ENCODE results near the gene RPS2.

RPS2 gene

DNA sequence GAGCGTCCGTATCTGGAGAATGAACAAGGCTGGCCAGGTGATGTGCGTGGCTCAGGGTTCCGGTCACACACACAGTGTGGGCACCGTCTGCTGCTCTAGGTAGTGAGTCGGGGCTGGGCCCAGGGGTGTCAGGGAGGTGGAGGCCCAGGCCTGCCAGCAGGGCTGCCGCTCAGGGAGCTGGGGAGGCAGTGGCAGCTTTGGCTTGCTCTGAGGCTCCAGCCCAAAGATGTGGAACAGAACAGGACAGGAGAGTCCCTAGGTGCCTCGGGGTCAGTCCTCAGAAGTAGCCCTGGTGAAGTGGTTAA is 11.5 kb upstream of the RPS2 start:
- ChIA-PET CTCF (no interaction called here), POLR2A (interaction anchor here (0.6 to 2.7 kb wide), 3 partner anchors 11 to 293 kb away, joined by 3 to 19 read pairs (median 3); partner anchors contain the start of genes RNF151, RPS2 and TRAF7)
- no peak for DNase-seq (ENCODE audit: extremely low spot score)
- no peak for TF ChIP-seq CTCF (IDR thresholded peaks at IDR 0.05; ENCODE audit: control extremely low read depth, extremely low read depth, low read depth, missing control alignments)

GRCh38 chr16:1975432-1976215 is 11.0 kb upstream of the RPS2 start:
- TF ChIP-seq CTCF (IDR thresholded peaks at IDR 0.05; ENCODE audit: control extremely low read depth, extremely low read depth, low read depth, missing control alignments): no peak
- ChIA-PET CTCF (no interaction called here), POLR2A (interaction anchor here (1.3 to 2.7 kb wide), 2 partner anchors 10 to 180 kb away, joined by 4 to 19 read pairs; partner anchors contain the start of genes RNF151, RPS2 and TRAF7)
- DNase-seq (ENCODE audit: extremely low spot score): no peak

GRCh38 chr16:1974157-1975070 is 9.8 kb upstream of the RPS2 start:
- DNase-seq (ENCODE audit: extremely low spot score): no peak
- no peak for TF ChIP-seq CTCF (IDR thresholded peaks at IDR 0.05; ENCODE audit: control extremely low read depth, extremely low read depth, low read depth, missing control alignments)
- POLR2A ChIA-PET: interaction anchor here (0.5 to 2.7 kb wide), 4 partner anchors 9 to 181 kb away, joined by 3 to 19 read pairs (median 4); partner anchors contain the start of genes RNF151, RPS2 and TRAF7
- CTCF ChIA-PET: no interaction called here

GRCh38 chr16:1973461-1974156 is 9.0 kb upstream of the RPS2 start:
- DNase-seq (ENCODE audit: extremely low spot score): no peak
- no peak for TF ChIP-seq CTCF (IDR thresholded peaks at IDR 0.05; ENCODE audit: control extremely low read depth, extremely low read depth, low read depth, missing control alignments)
- ChIA-PET POLR2A (interaction anchor here (0.5 to 0.9 kb wide), 2 partner anchors 9 to 45 kb away, joined by 3 to 5 read pairs; partner anchors contain the start of gene RPS2), CTCF (interaction anchor here (0.8 kb wide), 1 partner anchor 10 kb away, joined by 3 read pairs; no protein-coding TSS in a partner anchor)

DNA sequence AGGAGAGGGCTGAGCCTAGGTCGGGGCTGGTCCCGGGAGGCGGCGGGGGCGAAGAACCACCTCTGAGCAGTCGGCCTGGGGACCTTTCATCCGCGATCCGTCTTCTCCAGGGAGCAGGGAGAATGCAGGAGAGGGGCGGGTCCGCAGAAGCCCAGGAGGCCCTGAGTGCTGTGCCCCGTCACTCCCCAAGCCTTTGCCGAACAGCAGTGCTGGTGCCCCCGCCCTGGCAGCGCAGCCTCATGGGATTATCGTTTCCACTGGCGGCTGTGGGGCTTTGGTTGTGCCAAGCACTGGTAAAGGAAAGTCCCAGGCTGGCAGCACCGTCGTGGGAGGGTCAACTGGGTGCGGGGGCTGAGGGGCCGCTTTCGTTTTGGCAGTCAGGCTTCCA is 7.9 kb upstream of the RPS2 start:
- DNase-seq (ENCODE audit: extremely low spot score): no peak
- TF ChIP-seq CTCF (IDR thresholded peaks at IDR 0.05; ENCODE audit: control extremely low read depth, extremely low read depth, low read depth, missing control alignments): no peak
- ChIA-PET POLR2A (interaction anchor here (1.2 to 1.3 kb wide), 2 partner anchors 10 to 183 kb away, joined by 3 read pairs; partner anchors contain the start of gene TRAF7), CTCF (interaction anchor here (0.7 to 1.2 kb wide), 3 partner anchors 11 to 76 kb away, joined by 3 to 5 read pairs (median 3); partner anchors contain the start of genes NTHL1 and TSC2)

Measured in GM10248 (cell line).